Heart right ventricle (tissue), 16 donors: ENCODE results near the gene DENND1A. TPM values are rescaled to one million over a fixed set of nuclear protein-coding genes. Genes with fewer than 3 reads are reported as not detected.

Experiments used
- ATAC-seq, 8 donors: fragments of 200-7000 bp; cut with Tn5 transposase; one replicate each; pipeline ENCODE4 v1.9.1; 2020; ENCODE audit warnings: mild to moderate bottlenecking in 8 of 8, moderate library complexity in 8 of 8, moderate number of reproducible peaks in 1 of 8
- DNase-seq, 2 donors: peaks; one replicate each; pipeline ENCODE4 v3.0.0-alpha.2; 2020
- H3K27ac ChIP-seq, 10 donors: fragments of 200-600 bp; sonication (generic) in 2 of 10; one replicate each; pipeline versions ENCODE4 v1.5.0 to v1.8.0; 2020 to 2022; ENCODE audit warnings: mild to moderate bottlenecking in 3 of 10
- H3K27me3 ChIP-seq, 7 donors: fragments of 200-600 bp; one replicate each; pipeline ENCODE4 v1.8.0; 2021 to 2022; ENCODE audit warnings: mild to moderate bottlenecking in 2 of 7
- H3K36me3 ChIP-seq, 9 donors: fragments of 200-600 bp; sonication (generic) in 1 of 9; one replicate each; pipeline versions ENCODE4 v1.5.0 to v1.8.0; 2020 to 2022; ENCODE audit warnings: mild to moderate bottlenecking in 2 of 9
- H3K4me1 ChIP-seq, 9 donors: fragments of 200-600 bp; sonication (generic) in 1 of 9; one replicate each; pipeline versions ENCODE4 v1.5.0 to v1.8.0; 2020 to 2022; ENCODE audit warnings: mild to moderate bottlenecking in 4 of 9
- H3K4me3 ChIP-seq, 10 donors: fragments of 200-600 bp; sonication (generic) in 2 of 10; one replicate each; pipeline versions ENCODE4 v1.5.0 to v1.8.0; 2020 to 2022; ENCODE audit warnings: mild to moderate bottlenecking in 7 of 10, moderate library complexity in 2 of 10
- H3K9me3 ChIP-seq, 11 donors: fragments of 200-600 bp in 10 of 11; sonication (generic) in 2 of 11; one replicate each; pipeline versions ENCODE4 v1.5.0 to v1.8.0; 2013 to 2022; ENCODE audit warnings: mild to moderate bottlenecking in 2 of 11, control low read depth in 1 of 11, moderate library complexity in 1 of 11
- WGBS, 2 donors: extraction: QIAGEN DNeasy Blood & Tissue Kit; methylation state at CpG; one replicate each; pipeline ENCODE4 v1.1.7; 2013; ENCODE audit warnings: inconsistent platforms in 1 of 2; 5-methylcytosine and 5-hydroxymethylcytosine counted together
- intact Hi-C, 10 donors: fragments of 100-400 bp; cut with DNase I; formaldehyde crosslinking; loops; one replicate each; pipeline versions ENCODE4 v1.11.1 to v1.14.2; 2022
- microRNA-seq, 2 donors: library from miRNA; unstranded; fragments of <30 nt; microRNA quantifications; one replicate each; pipeline ENCODE4 v1.2.0, GENCODE V29; 2021
- polyA plus RNA-seq, 2 donors: library from polyadenylated mRNA; stranded (reverse); fragments of 200-250 nt; gene quantifications; one replicate each; pipeline ENCODE4 v1.2.3, GENCODE V29; 2013
- total RNA-seq, 10 donors: library from RNA; stranded (reverse); fragmentation: NEBNext Ultra II Directional in 3 of 10; extraction: Animal tissue kit (Norgen Biotek cat#: 25700) in 3 of 10; gene quantifications; one replicate each; pipeline versions ENCODE4 v1.2.1 to v1.2.4, GENCODE V29; 2021 to 2023
- TF ChIP-seq, protein P1 (sequence below), 9 donors: fragments of 200-600 bp; sonication (generic) in 2 of 9; IDR thresholded peaks; one replicate each; pipeline versions ENCODE4 v1.5.0 to v1.8.0; 2021 to 2022; ENCODE audit warnings: antibody characterized with exemption in 9 of 9, mild to moderate bottlenecking in 5 of 9, moderate library complexity in 1 of 9
- donor health status: Arrhythmogenic right ventricular cardiomyopathy.
- donor health status: ischemic (EF 13 %, LVEDD 7.1; RV severe dilation, severe dysfunction).
- donor health status: healthy with polysubstance abuse.
- donor health status: DM: no; HTN: yes; CAD: no.
- donor health status: DM: no; HTN: no; CAD: no.
- donor health status: ischemic (EF 25% LVEDD 6.9; RV normal size, moderate dysfunction).
- donor health status: ischemic (EF 25% LVEDD 5.7; RV mildly dilated, moderate dysfunction).
- donor health status: healthy.
- donor health status: DM: yes; HTN: yes; CAD: no.
- donor health status: Ischemic cardiomyopathy.
- donor health status: ischemic (EF 35%, LVEDD 5.7; RV mildly dilated, moderate dysfunction).
- donor health status: nonischemic (EF 11% LVEDD 7.7; RV severe dilation, severe dysfunction).
- donor health status: DM: yes; HTN: yes; CAD: no.
- donor health status: PGD.
- donor health status: ischemic (EF 29% LVEDD 5.4; RV normal size, mild dysfunction).
- donor health status: nonischemic (EF 23%, LVEDD 6.1; RV moderate dilation, normal function).

DENND1A gene
- total and polyA plus RNA-seq, 12 donors, result 7.3 to 19.6 (median 12.2) TPM

DNA sequence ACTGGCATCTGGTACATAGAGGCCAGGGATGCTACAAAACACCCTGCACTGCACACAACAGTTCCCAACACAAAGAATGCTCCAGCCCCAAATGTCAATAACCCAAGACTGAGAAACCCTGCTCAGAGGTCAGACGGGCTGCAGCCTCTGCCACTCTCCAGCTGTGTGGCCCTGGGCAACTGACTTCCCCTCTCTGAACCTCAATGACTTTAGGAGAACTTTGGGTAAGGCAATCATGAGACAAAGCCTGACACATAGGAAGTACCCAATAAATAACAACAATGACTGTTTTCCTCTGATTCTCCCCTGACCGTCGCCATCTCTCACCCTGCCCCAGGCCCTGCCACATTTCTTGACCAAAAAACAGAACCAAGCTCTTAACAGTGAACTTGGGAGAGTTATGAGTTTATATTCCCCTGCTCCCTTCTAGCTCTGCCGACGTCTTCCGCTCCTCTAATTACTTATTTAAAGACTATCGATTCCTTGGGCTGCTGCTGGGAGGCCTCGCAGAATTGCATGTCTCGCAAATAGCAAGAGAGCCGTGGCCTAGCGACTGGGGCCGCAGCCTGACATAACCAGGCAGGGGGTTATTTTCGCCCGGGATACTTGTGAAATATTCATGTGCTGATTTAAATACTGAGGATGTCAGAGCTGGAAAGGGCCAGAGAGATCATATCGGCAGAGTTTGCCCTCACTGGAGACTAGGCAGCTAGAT, 598.4 kb downstream of the DENND1A start:
- Histone ChIP-seq H3K9me3 (no peaks in the 10 kb centered on the region), H3K27ac (no peak overlapping the region), H3K4me1 (peaks cover 0 to 11% (median 5%) of the 10 kb centered on the region in 9 donors), H3K27me3 (no peaks in the 10 kb centered on the region), H3K36me3 (no peaks in the 10 kb centered on the region), H3K4me3 (no peak overlapping the region)
- intact Hi-C loops, result no loop called here
- 91 to 93% methylated on average over 15 of the region's 15 CpGs for WGBS, 2 donors
- no peak for ATAC-seq
- TF ChIP-seq, protein P1, sequence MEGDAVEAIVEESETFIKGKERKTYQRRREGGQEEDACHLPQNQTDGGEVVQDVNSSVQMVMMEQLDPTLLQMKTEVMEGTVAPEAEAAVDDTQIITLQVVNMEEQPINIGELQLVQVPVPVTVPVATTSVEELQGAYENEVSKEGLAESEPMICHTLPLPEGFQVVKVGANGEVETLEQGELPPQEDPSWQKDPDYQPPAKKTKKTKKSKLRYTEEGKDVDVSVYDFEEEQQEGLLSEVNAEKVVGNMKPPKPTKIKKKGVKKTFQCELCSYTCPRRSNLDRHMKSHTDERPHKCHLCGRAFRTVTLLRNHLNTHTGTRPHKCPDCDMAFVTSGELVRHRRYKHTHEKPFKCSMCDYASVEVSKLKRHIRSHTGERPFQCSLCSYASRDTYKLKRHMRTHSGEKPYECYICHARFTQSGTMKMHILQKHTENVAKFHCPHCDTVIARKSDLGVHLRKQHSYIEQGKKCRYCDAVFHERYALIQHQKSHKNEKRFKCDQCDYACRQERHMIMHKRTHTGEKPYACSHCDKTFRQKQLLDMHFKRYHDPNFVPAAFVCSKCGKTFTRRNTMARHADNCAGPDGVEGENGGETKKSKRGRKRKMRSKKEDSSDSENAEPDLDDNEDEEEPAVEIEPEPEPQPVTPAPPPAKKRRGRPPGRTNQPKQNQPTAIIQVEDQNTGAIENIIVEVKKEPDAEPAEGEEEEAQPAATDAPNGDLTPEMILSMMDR (IDR thresholded peaks at IDR 0.05), result no peak
- no peak for DNase-seq

Small RNA genes lying within 50 kb of the gene (microRNA-seq; reads per million reads assigned to microRNA genes)
- gene MIR601 (0 reads per million in 2 donors), gene MIR7150 (0 reads per million in 2 donors)

Other genes with a start within 250 kb of the DENND1A start
- under 1 TPM in 3 of 10 donors, not detected in 7; 0.19 to 0.42 (median 0.41) TPM for gene LHX2, start 81.6 kb upstream of the DENND1A start, total RNA-seq
- gene LHX2, start 81.6 kb upstream of the DENND1A start, polyA plus RNA-seq, result under 1 TPM; 0.23 to 0.37 TPM